Activated naive CD4-positive, alpha-beta T cell treated with anti-CD3 and anti-CD28 coated beads for 36 hours (primary cell): ENCODE measurements around the gene TMEM123. TPM values are rescaled to one million over a fixed set of nuclear protein-coding genes. Genes with fewer than 3 reads are reported as not detected.

Experiments used
- CTCF ChIA-PET: fragments of 350-600 bp; sonication (Branson Sonifier 250); formaldehyde crosslinking; loops from one replicate; lab custom pipeline; 2021; ENCODE audit warnings: antibody characterized with exemption; lab: Charles Lee
- DNase-seq: peaks from one replicate; pipeline ENCODE4 v3.0.0-alpha.2; 2020
- H3K27ac Mint-ChIP-seq: one replicate; pipeline ENCODE4 v1.8.0; 2021; ENCODE audit warnings: mild to moderate bottlenecking, mixed read lengths
- H3K27me3 Mint-ChIP-seq: one replicate; pipeline ENCODE4 v1.8.0; 2021; ENCODE audit warnings: low read depth, mixed read lengths
- H3K36me3 Mint-ChIP-seq: one replicate; pipeline ENCODE4 v1.8.0; 2021; ENCODE audit warnings: low read depth, mixed read lengths
- H3K4me1 Mint-ChIP-seq: one replicate; pipeline ENCODE4 v1.8.0; 2021; ENCODE audit warnings: low read depth, mixed read lengths
- H3K4me3 Mint-ChIP-seq: one replicate; pipeline ENCODE4 v1.8.0; 2021; ENCODE audit warnings: mild to moderate bottlenecking, moderate library complexity, mixed read lengths
- H3K9me3 Mint-ChIP-seq: one replicate; pipeline ENCODE4 v1.8.0; 2021; ENCODE audit warnings: mixed read lengths
- intact Hi-C: fragments of 100-400 bp; cut with micrococcal nuclease; formaldehyde crosslinking; loops from one replicate; pipeline ENCODE4 v1.15.1; 2023
- total RNA-seq, 2 experiments: library from RNA; stranded (reverse); gene quantifications; one replicate each; pipeline ENCODE4 v1.2.3, GENCODE V29; 2021

The TMEM123 gene
- total RNA-seq, 2 experiments from 2014 or later: 232 to 255 TPM

DNA sequence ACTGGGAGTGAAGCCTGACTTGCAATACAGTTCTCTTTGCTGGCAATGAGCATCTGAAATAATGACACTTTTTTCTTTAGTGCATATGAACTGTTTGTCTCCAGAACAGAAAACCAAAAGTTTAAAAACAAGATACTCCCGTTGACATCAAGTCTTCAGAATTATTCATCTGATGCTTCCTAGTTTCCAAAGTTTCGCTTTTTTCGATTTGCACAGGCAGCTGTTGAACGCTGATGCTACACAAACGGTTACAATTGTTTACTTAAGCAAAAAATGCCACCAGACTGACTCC lies 106.2 kb downstream of the TMEM123 start:
- Mint-ChIP-seq H3K4me1 (peaks cover 44% of the 10 kb centered on the region), H3K27me3 (no peaks in the 10 kb centered on the region), H3K36me3 (peaks cover 22% of the 10 kb centered on the region), H3K9me3 (no peaks in the 10 kb centered on the region), H3K4me3 (peak overlapping the region; percentile 77), H3K27ac (peak overlapping the region; percentile 99)
- DNase-seq: no peak
- intact Hi-C loops: loop anchor here (1.0 kb wide), 5 partner anchors 43 to 320 kb away; no protein-coding TSS in a partner anchor
- CTCF ChIA-PET: no interaction called here

Other genes with a start within 250 kb of the TMEM123 start
- gene BIRC3, start 135.3 kb downstream of the TMEM123 start, total RNA-seq: 100 to 1,000 TPM; 100 to 105 TPM
- gene BIRC2, start 105.6 kb downstream of the TMEM123 start, total RNA-seq: 10 to 100 TPM; 26.6 to 26.9 TPM
- not detected for gene MMP7, start 78.0 kb upstream of the TMEM123 start, total RNA-seq
- not detected for gene MMP20, start 172.6 kb upstream of the TMEM123 start, total RNA-seq